ENCODE results near the gene BTF3.
"Not testable (repeated sequence)": the region's sequence is repeated elsewhere in the genome, so short reads cannot be mapped to it uniquely, and the experiment has no call there.

Gene BTF3

DNA sequence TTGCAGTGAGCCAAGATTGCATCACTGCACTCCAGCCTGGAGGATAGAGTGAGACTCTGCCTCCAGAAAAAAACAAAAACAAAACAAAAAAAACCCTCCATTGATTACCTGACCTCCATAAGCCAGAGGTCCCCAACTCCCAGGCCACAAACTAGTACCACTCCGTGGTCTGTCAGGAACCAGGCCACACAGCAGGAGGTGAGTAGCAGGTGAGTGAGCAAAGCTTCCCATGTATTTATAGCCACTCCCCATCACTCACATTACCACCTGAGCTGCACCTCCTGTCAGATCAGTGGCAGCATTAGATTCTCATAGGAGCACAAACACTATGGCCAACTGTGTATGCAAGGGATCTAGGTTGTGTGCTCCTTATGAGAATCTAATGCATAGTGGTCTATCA, 13.7 kb upstream of the BTF3 start:
- no peak overlapping the region for H3K27ac ChIP-seq
- DNase-seq (ENCODE audit: low read depth, low spot score) = no peak

- no peak for DNase-seq (ENCODE audit: low read depth, low spot score)
- H3K27ac ChIP-seq = no peak overlapping the region
Observed at GRCh38 chr5:73485715-73486114, 12.5 kb upstream of the BTF3 start.

DNA sequence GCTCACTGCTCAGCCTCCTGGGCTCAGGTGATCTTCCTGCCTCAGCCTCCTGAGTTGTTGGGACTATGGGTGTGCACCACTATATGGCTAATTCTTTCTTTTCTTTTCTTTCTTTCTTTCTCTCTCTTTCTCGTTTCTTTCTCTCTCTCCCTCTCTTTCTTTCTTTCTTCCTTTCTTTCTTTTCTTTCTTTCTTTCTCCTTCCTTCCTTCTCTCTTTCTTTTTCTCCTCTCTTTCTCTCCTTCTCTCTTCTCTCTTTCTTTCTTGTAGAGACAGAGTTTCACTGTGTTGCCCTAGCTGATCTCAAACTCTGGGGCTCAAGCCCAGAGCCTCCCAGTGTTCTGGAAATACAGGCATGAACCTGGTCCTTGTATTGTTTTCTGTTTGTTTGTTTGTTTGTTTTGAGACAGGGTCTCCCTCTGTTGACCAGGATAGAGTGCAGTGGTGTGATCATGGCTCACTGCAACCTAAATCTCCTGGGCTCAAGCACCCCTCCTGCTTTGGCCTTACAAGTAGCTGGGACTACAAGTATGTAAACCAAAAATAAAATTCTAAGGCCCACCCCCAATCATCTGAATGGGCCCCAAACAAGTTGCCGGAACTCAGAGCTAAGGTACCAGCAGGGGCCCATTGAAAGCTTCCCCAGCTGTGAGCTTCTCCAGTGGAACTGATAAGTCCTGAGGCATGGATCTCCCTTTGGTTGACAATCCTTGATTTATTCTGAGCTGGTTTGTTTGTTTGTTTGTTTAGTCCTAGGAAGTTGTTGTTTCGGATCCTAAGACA, 11.9 kb upstream of the BTF3 start:
- no peak for DNase-seq (ENCODE audit: low read depth, low spot score)
- no peak overlapping the region for H3K27ac ChIP-seq

DNA sequence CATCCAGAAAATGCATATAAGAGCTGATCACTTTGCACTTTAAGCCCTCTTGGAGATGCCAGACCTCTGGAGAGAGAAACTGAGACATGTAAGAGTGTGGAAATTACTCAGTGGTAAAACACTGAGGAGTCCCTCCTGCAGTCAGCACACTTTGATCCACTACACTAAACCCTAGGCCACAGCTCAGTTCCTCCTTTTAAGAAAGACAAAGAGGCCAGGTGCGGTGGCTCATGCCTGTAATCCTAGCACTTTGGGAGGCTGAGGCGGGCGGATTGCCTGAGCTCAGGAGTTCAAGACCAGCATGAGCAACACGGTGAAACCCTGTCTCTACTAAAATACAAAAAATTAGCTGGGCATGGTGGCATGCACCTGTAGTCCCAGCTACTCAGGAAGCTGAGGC, 11.0 kb upstream of the BTF3 start:
- H3K27ac ChIP-seq; DNase-seq (ENCODE audit: low read depth, low spot score): not testable (repeated sequence)

GRCh38 chr5:73487815-73488214, 10.4 kb upstream of the BTF3 start:
- no peak for DNase-seq (ENCODE audit: low read depth, low spot score)
- H3K27ac ChIP-seq = no peak overlapping the region

GRCh38 chr5:73488806-73489205, 9.4 kb upstream of the BTF3 start:
- no peak overlapping the region for H3K27ac ChIP-seq
- DNase-seq (ENCODE audit: low read depth, low spot score) = no peak

GRCh38 chr5:73490088-73490487, 8.2 kb upstream of the BTF3 start:
- no peak overlapping the region for H3K27ac ChIP-seq
- no peak for DNase-seq (ENCODE audit: low read depth, low spot score)

- H3K27ac ChIP-seq = no peak overlapping the region
- no peak for DNase-seq (ENCODE audit: low read depth, low spot score)
Observed at GRCh38 chr5:73491155-73491554, 7.1 kb upstream of the BTF3 start.

DNA sequence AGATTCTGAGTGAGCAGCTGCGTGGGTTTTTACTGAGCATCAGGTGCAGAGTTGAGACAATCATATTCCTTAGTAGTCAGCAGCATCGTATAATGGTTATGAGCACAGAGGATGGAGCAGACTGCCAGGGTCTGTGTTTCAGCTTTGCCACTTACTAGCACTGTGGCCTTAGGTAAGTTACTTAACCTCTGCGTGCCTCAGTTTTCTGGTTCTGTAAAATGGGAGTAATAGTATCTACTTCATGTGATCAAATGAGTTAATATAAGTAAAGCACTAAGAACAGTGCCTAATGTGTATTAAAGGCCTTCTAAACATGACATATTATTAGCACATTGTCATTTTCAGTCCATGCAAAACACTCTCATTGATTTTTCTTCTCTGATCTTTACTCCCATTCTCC, 4.8 kb upstream of the BTF3 start:
- H3K27ac ChIP-seq = no peak overlapping the region
- no peak for DNase-seq (ENCODE audit: low read depth, low spot score)

DNA sequence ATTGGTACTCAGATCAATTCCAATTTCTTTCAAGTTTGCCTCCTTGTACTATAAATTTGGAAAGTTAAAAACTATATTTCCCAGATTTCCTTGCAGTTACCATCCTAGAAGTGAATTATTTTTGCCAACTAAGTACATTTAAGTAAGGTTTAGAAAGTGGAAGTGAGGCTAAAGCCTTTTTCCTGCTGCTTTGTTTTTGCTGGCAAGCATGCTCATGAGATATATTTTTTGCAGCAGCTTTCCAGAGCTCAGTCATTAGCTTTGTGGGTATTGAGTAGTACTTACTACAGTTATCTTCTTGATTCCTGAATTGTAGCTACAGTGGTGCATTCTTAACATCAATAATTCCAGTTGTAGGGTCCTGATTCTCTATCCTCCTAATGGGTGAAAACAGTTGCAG, 3.5 kb upstream of the BTF3 start:
- no peak overlapping the region for H3K27ac ChIP-seq
- no peak for DNase-seq (ENCODE audit: low read depth, low spot score)

- DNase-seq (ENCODE audit: low read depth, low spot score) = no peak
- H3K27ac ChIP-seq = no peak overlapping the region
Observed at GRCh38 chr5:73495772-73496335, 2.4 kb upstream of the BTF3 start.

GRCh38 chr5:73496984-73497457, 1.2 kb upstream of the BTF3 start:
- peak overlapping the region; percentile 87 for H3K27ac ChIP-seq
- peak; percentile 27 for DNase-seq (ENCODE audit: low read depth, low spot score)

DNA sequence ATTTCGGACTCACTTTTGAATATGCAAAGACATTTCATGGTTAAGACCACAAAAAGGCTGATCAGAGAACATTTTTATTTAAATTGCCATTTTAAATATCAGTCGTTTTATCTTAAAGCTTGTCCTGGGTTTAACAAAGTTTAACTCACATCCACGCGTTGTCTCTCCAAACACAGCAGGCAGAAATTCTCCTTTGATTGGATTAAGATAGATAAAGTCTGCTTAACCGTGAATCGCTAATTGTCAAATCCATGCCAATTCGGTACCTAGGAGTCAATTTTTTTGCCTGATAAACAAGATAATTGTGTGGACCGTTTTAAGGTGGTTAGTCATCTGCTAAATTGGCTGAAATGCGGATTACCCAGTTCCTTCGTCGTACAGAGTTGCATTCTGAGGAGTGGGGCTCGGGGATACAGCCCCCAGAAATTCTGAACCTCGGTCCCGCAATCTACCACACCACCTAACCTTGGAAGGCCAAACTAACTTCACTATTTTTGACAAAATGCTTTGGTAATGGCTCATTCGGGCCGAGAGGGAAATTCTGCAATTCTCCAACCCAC, 665 bp upstream of the BTF3 start:
- DNase-seq (ENCODE audit: low read depth, low spot score) = no peak
- H3K27ac ChIP-seq = peak overlapping the region; percentile 87

DNA sequence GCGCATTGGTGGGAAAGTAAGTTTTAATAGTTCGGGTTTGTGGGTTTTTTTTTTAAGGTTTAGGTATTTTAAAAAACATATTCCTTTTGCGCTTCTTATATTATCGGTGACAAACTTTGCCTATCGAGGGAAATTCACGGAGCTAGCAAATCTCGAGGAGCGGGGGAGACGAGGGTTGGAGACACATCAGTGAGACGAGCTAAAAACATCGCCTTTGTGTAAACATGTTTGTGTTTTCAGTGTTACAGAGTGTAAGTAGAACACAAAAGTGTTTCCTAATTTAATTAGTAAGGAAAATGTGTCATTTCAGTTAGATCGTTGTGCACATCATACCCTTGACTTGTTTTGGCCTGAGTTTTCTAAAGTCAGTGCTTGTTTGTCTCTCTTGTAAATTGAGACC, 945 bp downstream of the BTF3 start:
- H3K27ac ChIP-seq = peak overlapping the region; percentile 87
- DNase-seq (ENCODE audit: low read depth, low spot score) = no peak

DNA sequence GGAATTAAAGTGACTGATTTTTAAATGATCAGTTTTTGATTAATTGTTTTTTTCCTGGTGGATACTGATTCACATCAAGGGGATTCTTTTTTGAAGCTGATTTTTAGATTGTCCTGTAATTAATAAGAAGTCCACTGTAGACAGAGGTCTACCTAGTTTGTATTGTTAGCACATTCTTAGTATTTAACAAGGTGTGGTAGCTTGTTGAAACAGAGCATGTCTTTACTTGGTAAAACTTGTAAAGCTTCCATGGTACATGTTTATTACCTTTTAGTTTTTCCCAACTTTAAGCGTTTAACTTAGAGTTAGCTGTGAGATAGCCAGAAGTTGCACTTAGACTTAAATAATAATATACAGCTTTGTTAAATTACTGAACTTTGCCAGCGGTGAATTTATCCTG, 1.5 kb downstream of the BTF3 start:
- no peak for DNase-seq (ENCODE audit: low read depth, low spot score)
- H3K27ac ChIP-seq = peak overlapping the region; percentile 87

DNA sequence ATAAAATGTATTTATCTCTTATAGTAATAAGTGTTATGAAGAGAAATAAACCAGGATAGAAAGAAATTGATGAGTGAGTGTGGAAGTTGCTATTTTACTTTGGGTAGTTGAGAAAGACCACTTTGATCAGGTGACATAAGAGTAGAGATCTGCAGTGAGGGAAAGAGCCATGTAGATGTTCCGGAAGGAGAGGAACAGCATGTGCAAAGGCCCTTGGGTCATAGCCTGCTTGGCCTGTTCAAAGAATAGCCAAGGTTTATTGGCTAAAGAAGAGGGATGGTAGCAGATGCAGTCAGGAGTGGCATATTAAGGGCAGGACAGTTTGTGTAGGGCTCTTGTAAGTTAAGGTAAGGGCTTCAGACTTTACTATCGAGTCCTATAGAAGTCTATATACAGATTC, 3.2 kb downstream of the BTF3 start:
- H3K27ac ChIP-seq = no peak overlapping the region
- no peak for DNase-seq (ENCODE audit: low read depth, low spot score)

GRCh38 chr5:73506459-73506955, 8.3 kb downstream of the BTF3 start:
- DNase-seq (ENCODE audit: low read depth, low spot score) = no peak
- no peak overlapping the region for H3K27ac ChIP-seq

- DNase-seq (ENCODE audit: low read depth, low spot score) = no peak
- no peak overlapping the region for H3K27ac ChIP-seq
Observed at GRCh38 chr5:73507062-73507461, 8.8 kb downstream of the BTF3 start.

DNA sequence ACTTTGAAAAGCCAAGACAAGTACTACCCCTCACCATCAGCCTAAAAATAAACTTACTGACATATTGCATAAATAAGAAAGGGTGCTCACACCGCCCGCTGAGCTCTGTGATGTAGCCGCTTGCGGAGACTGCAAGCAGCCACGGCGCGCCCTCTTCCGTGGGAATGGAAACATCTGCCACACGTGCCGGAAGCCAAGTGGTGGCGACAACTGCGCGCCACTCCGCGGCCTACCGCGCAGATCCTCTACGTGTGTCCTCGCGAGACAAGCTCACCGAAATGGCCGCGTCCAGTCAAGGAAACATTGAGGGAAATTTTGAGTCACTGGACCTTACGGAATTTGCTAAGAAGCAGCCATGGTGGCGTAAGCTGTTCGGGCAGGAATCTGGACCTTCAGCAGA, 10.3 kb downstream of the BTF3 start:
- H3K27ac ChIP-seq; DNase-seq (ENCODE audit: low read depth, low spot score): not testable (repeated sequence)

- no peak for DNase-seq (ENCODE audit: low read depth, low spot score)
- H3K27ac ChIP-seq = peak overlapping the region; percentile 51
Observed at GRCh38 chr5:73513996-73514395, 15.8 kb downstream of the BTF3 start.

GRCh38 chr5:73514418-73514817, 16.2 kb downstream of the BTF3 start:
- H3K27ac ChIP-seq = peak overlapping the region; percentile 51
- no peak for DNase-seq (ENCODE audit: low read depth, low spot score)
